H1 (cell line): ENCODE data around the gene FIGNL2. TPM values are rescaled to one million over a fixed set of nuclear protein-coding genes. Genes with fewer than 3 reads are reported as not detected.

Source experiments
- CTCF ChIA-PET: fragments of 300-600 bp; sonication (Branson Sonifier 250); formaldehyde crosslinking; loops from one replicate; lab custom pipeline; 2021; ENCODE audit not compliant: partially characterized antibody; lab: Charles Lee
- POLR2A ChIA-PET: fragments of 300-600 bp; sonication (Branson Sonifier 250); formaldehyde crosslinking; loops from one replicate; lab custom pipeline; 2021; ENCODE audit warnings: inconsistent platforms; ENCODE audit not compliant: partially characterized antibody; lab: Charles Lee
- DNase-seq, 2 experiments: peaks; one replicate each; pipeline versions ENCODE4 v3.0.0 to v3.0.0-alpha.2; 2010 to 2022; ENCODE audit warnings: low spot score in 2 of 2, low read depth in 1 of 2, mixed read lengths in 1 of 2
- FAIRE-seq: peaks from 2 replicates; lab custom pipeline; 2011; peaks lifted over from hg19 to GRCh38; lab: Jason Lieb, UNC
- H2AFZ ChIP-seq: 2 replicates; pipeline ENCODE4 v1.8.1; 2012; ENCODE audit warnings: low read length, inconsistent platforms
- H2AK5ac ChIP-seq: 2 replicates; pipeline ENCODE4 v1.6.1; 2013; ENCODE audit warnings: low read depth, low read length
- H2BK120ac ChIP-seq: replicated peaks from 2 replicates; pipeline ENCODE3; 2013; ENCODE audit warnings: low read depth, low read length, inconsistent platforms
- H2BK12ac ChIP-seq: 2 replicates; pipeline ENCODE4 v1.6.1; 2013; ENCODE audit warnings: low read depth, low read length
- H2BK15ac ChIP-seq: 2 replicates; pipeline ENCODE4 v1.6.1; 2013; ENCODE audit warnings: low read length
- H2BK20ac ChIP-seq: 2 replicates; pipeline ENCODE4 v1.6.1; 2013; ENCODE audit warnings: low read length
- H2BK5ac ChIP-seq: 2 replicates; pipeline ENCODE4 v1.6.1; 2013; ENCODE audit warnings: low read depth, low read length
- H3K14ac ChIP-seq: 2 replicates; pipeline ENCODE4 v1.6.1; 2013; ENCODE audit warnings: inconsistent platforms; ENCODE audit not compliant: insufficient read length
- H3K18ac ChIP-seq: 2 replicates; pipeline ENCODE4 v1.6.1; 2013; ENCODE audit warnings: low read length; ENCODE audit errors: extremely low read depth
- H3K23ac ChIP-seq: 2 replicates; pipeline ENCODE4 v1.6.1; 2013; ENCODE audit warnings: inconsistent platforms; ENCODE audit not compliant: insufficient read length
- H3K23me2 ChIP-seq: 2 replicates; pipeline ENCODE4 v1.6.1; 2013; ENCODE audit warnings: low read depth, low read length
- H3K27ac ChIP-seq: 2 replicates; pipeline ENCODE4 v1.6.1; 2011; ENCODE audit warnings: low read depth, low read length, inconsistent platforms
- H3K27me3 ChIP-seq, 4 experiments: replicated peaks in 1 of 4; 1 replicate in 1 of 4; 2 replicates in 3 of 4; pipeline versions ENCODE4 v1.6.1 to v1.8.1; 2011 to 2013; ENCODE audit warnings: low read length in 3 of 4, mild to moderate bottlenecking in 3 of 4, inconsistent platforms in 2 of 4, mixed read lengths in 2 of 4, moderate library complexity in 1 of 4; ENCODE audit not compliant: control insufficient read depth in 3 of 4, insufficient read depth in 3 of 4; ENCODE audit errors: extremely low read depth in 1 of 4
- H3K36me3 ChIP-seq, 4 experiments: 2 replicates each; pipeline versions ENCODE4 v1.6.1 to v1.8.1; 2011 to 2013; ENCODE audit warnings: mild to moderate bottlenecking in 4 of 4, low read length in 3 of 4, moderate library complexity in 2 of 4, control low read depth in 1 of 4, inconsistent platforms in 1 of 4; ENCODE audit not compliant: insufficient read depth in 4 of 4, control insufficient read depth in 2 of 4
- H3K4ac ChIP-seq: replicated peaks from 2 replicates; pipeline ENCODE3; 2013; ENCODE audit warnings: low read length, low read depth, mixed read lengths, inconsistent platforms; ENCODE audit not compliant: insufficient read length
- H3K4me1 ChIP-seq, 4 experiments: replicated peaks in 1 of 4; 1 replicate in 1 of 4; 2 replicates in 3 of 4; pipeline versions ENCODE4 v1.6.1 to v1.8.1; 2011 to 2013; ENCODE audit warnings: low read length in 3 of 4, inconsistent platforms in 2 of 4, mixed read lengths in 1 of 4; ENCODE audit not compliant: insufficient read depth in 4 of 4, control insufficient read depth in 3 of 4
- H3K4me2 ChIP-seq, 2 experiments: 2 replicates each; pipeline versions ENCODE4 v1.6.1 to v1.8.1; 2011 to 2013; ENCODE audit warnings: low read depth in 2 of 2, low read length in 2 of 2, control low read depth in 1 of 2, inconsistent platforms in 1 of 2, mild to moderate bottlenecking in 1 of 2; ENCODE audit not compliant: insufficient read depth in 1 of 2
- H3K4me3 ChIP-seq, 4 experiments: fragments of 200-600, 300-600 bp in 1 of 4; sonication (generic), shearing (Covaris generic), sonication (Bioruptor Twin) in 1 of 4; 2 replicates each; pipeline versions ENCODE4 v1.5.1 to v1.8.1; 2011 to 2016; ENCODE audit warnings: low read length in 4 of 4, low read depth in 3 of 4, control low read depth in 2 of 4, inconsistent platforms in 2 of 4, mild to moderate bottlenecking in 2 of 4, mixed read lengths in 1 of 4, moderate library complexity in 1 of 4; ENCODE audit not compliant: insufficient read depth in 2 of 4; ENCODE audit errors: extremely low read depth in 1 of 4
- H3K56ac ChIP-seq: replicated peaks from 2 replicates; pipeline ENCODE3; 2013; ENCODE audit warnings: low read depth, mild to moderate bottlenecking, mixed read lengths, low read length, inconsistent platforms; ENCODE audit not compliant: insufficient read length
- H3K79me1 ChIP-seq: 2 replicates; pipeline ENCODE4 v1.6.1; 2013; ENCODE audit warnings: low read depth, low read length, control low read depth
- H3K79me2 ChIP-seq, 2 experiments: 2 replicates each; pipeline versions ENCODE4 v1.6.1 to v1.8.1; 2012 to 2013; ENCODE audit warnings: low read length in 2 of 2, mild to moderate bottlenecking in 2 of 2, inconsistent platforms in 1 of 2; ENCODE audit not compliant: insufficient read depth in 2 of 2, control insufficient read depth in 1 of 2
- H3K9ac ChIP-seq, 4 experiments: replicated peaks in 1 of 4; 1 replicate in 1 of 4; 2 replicates in 3 of 4; pipeline versions ENCODE4 v1.6.1 to v1.8.1; 2011 to 2013; ENCODE audit warnings: low read depth in 3 of 4, low read length in 3 of 4, control low read depth in 2 of 4, mild to moderate bottlenecking in 2 of 4, moderate library complexity in 2 of 4, inconsistent platforms in 1 of 4; ENCODE audit errors: extremely low read depth in 1 of 4
- H3K9me3 ChIP-seq, 2 experiments: 2 replicates each; pipeline versions ENCODE4 v1.6.1 to v1.8.1; 2012 to 2013; ENCODE audit warnings: mild to moderate bottlenecking in 2 of 2, moderate library complexity in 2 of 2, control low read depth in 1 of 2, inconsistent platforms in 1 of 2, low read depth in 1 of 2, low read length in 1 of 2, mixed read lengths in 1 of 2; ENCODE audit not compliant: insufficient read depth in 2 of 2
- H4K20me1 ChIP-seq, 2 experiments: replicated peaks in 1 of 2; 2 replicates each; pipeline versions ENCODE3 to v1.8.1; 2011 to 2013; ENCODE audit warnings: inconsistent platforms in 2 of 2, low read length in 2 of 2, mild to moderate bottlenecking in 1 of 2; ENCODE audit not compliant: insufficient read depth in 2 of 2, control insufficient read depth in 1 of 2
- H4K5ac ChIP-seq: 2 replicates; pipeline ENCODE4 v1.6.1; 2013; ENCODE audit warnings: low read length, low read depth, mixed read lengths, inconsistent platforms; ENCODE audit not compliant: insufficient read length
- H4K8ac ChIP-seq: 2 replicates; pipeline ENCODE4 v1.8.0; 2013; ENCODE audit warnings: mild to moderate bottlenecking, moderate library complexity, low read length, inconsistent platforms; ENCODE audit not compliant: insufficient read depth; ENCODE audit errors: extremely low read depth
- H4K91ac ChIP-seq: replicated peaks from 2 replicates; pipeline ENCODE3; 2013; ENCODE audit warnings: low read length, mixed read lengths, inconsistent platforms; ENCODE audit not compliant: insufficient read length
- POLR2AphosphoS5 ChIP-seq: IDR thresholded peaks from 2 replicates; pipeline ENCODE4 v1.6.1; 2011; ENCODE audit warnings: low read depth, low read length
- RAD21 ChIP-seq, 2 experiments: IDR thresholded peaks in 1 of 2; conservative IDR thresholded peaks in 1 of 2; 2 replicates each; pipeline ENCODE4 v1.6.1; 2011; ENCODE audit warnings: low read depth in 2 of 2, low read length in 2 of 2, improper control_type of control experiment in 1 of 2, inconsistent platforms in 1 of 2, mild to moderate bottlenecking in 1 of 2, moderate library complexity in 1 of 2
- WGBS, 2 experiments: shearing (Covaris generic) in 1 of 2; methylation state at CpG; one replicate each; pipeline versions ENCODE4 v1.1.6 to v1.1.7; 2013 to 2015; ENCODE audit warnings: low lambda C conversion rate in 2 of 2, mixed read lengths in 2 of 2, inconsistent platforms in 1 of 2, low coverage in 1 of 2, missing lambda C conversion rate in 1 of 2; ENCODE audit not compliant: insufficient replicate concordance in 2 of 2, insufficient coverage in 1 of 2, insufficient read length in 1 of 2; ENCODE audit errors: extremely low coverage in 1 of 2, missing lambda C conversion rate in 1 of 2; 5-methylcytosine and 5-hydroxymethylcytosine counted together
- polyA plus RNA-seq, 7 experiments: library from polyadenylated mRNA; depleted of rRNA in 3 of 7; stranded (reverse) in 5 of 7; unstranded in 2 of 7; fragments of >200 nt in 5 of 7; fragments of 200-250 nt in 2 of 7; gene quantifications; 1 replicate in 5 of 7; 2 replicates in 1 of 7; 4 replicates in 1 of 7; pipeline versions ENCODE4 v1.2.1 to v1.2.3, GENCODE V29; 2011 to 2013; ENCODE audit warnings: missing spikeins in 2 of 7, mixed read lengths in 2 of 7
- total RNA-seq: library from RNA; stranded (reverse); fragmentation: NEBNext Ultra II Directional; extraction: Animal tissue kit (Norgen Biotek cat#: 25700); gene quantifications from 2 replicates; pipeline ENCODE4 v1.2.1, GENCODE V29; 2021
- TF ChIP-seq, protein P1 (sequence below), 3 experiments: IDR thresholded peaks; 1 replicate in 2 of 3; 2 replicates in 1 of 3; pipeline versions ENCODE4 v1.5.1 to v1.6.1; 2011; ENCODE audit warnings: low read length in 3 of 3, mild to moderate bottlenecking in 3 of 3, inconsistent platforms in 2 of 3, low read depth in 1 of 3, moderate library complexity in 1 of 3; ENCODE audit not compliant: insufficient read depth in 1 of 3; ENCODE audit errors: control extremely low read depth in 1 of 3

Gene FIGNL2
- total and polyA plus RNA-seq, 2 of the 8 experiments (the other 6 are each of a cell fraction or from before 2014, with no cell fraction given): 6.5 to 7.1 TPM

DNA sequence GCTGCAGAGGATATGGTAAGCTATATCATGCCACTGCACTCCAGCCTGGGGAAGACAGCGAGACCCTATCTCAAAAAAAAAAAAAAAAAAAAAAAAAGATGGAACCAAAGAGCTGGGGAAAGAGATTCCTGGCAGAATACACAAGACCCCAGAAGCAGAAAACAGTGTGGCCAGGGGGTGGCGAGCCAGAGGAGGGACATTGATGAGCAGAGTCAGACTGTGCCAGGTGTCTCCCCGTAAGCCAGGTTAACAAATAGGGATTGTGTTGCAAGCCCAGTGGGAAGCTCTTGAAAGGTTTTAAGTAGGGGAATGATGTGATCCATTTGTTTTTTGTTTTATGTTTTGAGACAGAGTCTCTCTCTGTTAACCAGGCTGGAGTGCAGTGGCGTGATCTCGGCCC, 56.1 kb downstream of the FIGNL2 start:
- POLR2A ChIA-PET: interaction anchor here (0.6 to 0.9 kb wide), 2 partner anchors 15 to 22 kb away, joined by 3 read pairs; no protein-coding TSS in a partner anchor
- H3K79me1 ChIP-seq: no peaks in the 10 kb centered on the region
- H3K18ac ChIP-seq: no peak overlapping the region
- H3K56ac ChIP-seq: no peak overlapping the region
- H4K91ac ChIP-seq: no peak overlapping the region
- no peaks in the 10 kb centered on the region for H3K4me1 ChIP-seq
- peaks cover 0 to 20% (median 7%) of the 10 kb centered on the region in 4 experiments; a peak in 6 of 8 replicates for H3K36me3 ChIP-seq
- no peak overlapping the region for H3K4me3 ChIP-seq
- no peaks in the 10 kb centered on the region for H3K27me3 ChIP-seq
- no peaks in the 10 kb centered on the region for H4K20me1 ChIP-seq
- no peak for DNase-seq
- no peak overlapping the region for H3K27ac ChIP-seq
- WGBS, 2 experiments: 88% methylated on average over 4 of the region's 5 CpGs; no CpG with 5 or more reads in 1 of the 2 experiments
- TF ChIP-seq POLR2AphosphoS5 (no peak), RAD21 (IDR thresholded peaks at IDR 0.05 in 1 of 2, conservative IDR thresholded peaks at IDR 0.05 in 1 of 2; ENCODE audit: low read depth in 2 of 2, low read length in 2 of 2) (peak; percentile 10 to 34; a peak in 2 of 4 replicates)
- TF ChIP-seq, protein P1, sequence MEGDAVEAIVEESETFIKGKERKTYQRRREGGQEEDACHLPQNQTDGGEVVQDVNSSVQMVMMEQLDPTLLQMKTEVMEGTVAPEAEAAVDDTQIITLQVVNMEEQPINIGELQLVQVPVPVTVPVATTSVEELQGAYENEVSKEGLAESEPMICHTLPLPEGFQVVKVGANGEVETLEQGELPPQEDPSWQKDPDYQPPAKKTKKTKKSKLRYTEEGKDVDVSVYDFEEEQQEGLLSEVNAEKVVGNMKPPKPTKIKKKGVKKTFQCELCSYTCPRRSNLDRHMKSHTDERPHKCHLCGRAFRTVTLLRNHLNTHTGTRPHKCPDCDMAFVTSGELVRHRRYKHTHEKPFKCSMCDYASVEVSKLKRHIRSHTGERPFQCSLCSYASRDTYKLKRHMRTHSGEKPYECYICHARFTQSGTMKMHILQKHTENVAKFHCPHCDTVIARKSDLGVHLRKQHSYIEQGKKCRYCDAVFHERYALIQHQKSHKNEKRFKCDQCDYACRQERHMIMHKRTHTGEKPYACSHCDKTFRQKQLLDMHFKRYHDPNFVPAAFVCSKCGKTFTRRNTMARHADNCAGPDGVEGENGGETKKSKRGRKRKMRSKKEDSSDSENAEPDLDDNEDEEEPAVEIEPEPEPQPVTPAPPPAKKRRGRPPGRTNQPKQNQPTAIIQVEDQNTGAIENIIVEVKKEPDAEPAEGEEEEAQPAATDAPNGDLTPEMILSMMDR (IDR thresholded peaks at IDR 0.05; ENCODE audit: control extremely low read depth in 1 of 3, insufficient read depth in 1 of 3, low read depth in 1 of 3, low read length in 3 of 3): peak; percentile 18 to 21 (median 18); a peak in 3 of 4 replicates
- no peak overlapping the region for H3K4me2 ChIP-seq
- no peak overlapping the region for H3K9ac ChIP-seq
- H4K8ac ChIP-seq: no peak overlapping the region
- CTCF ChIA-PET: interaction anchor here (0.6 to 2.7 kb wide), 18 partner anchors 8 to 371 kb away, joined by 3 to 16 read pairs (median 4); a partner anchor contains a TSS
- no peak overlapping the region for H2BK20ac ChIP-seq
- no peak overlapping the region for H3K14ac ChIP-seq
- no peaks in the 10 kb centered on the region for H3K9me3 ChIP-seq
- no peak overlapping the region for H2BK120ac ChIP-seq
- no peak overlapping the region for H3K23ac ChIP-seq
- no peak overlapping the region for H2BK5ac ChIP-seq
- H3K23me2 ChIP-seq: no peaks in the 10 kb centered on the region
- H2AFZ ChIP-seq: no peak overlapping the region
- H2BK12ac ChIP-seq: no peak overlapping the region
- no peak for FAIRE-seq
- H2BK15ac ChIP-seq: no peak overlapping the region
- H3K79me2 ChIP-seq: no peaks in the 10 kb centered on the region
- H2AK5ac ChIP-seq: no peak overlapping the region
- H3K4ac ChIP-seq: no peak overlapping the region
- H4K5ac ChIP-seq: no peak overlapping the region
